ENCODE data around the gene ETV4.
"Not testable (repeated sequence)": the region's sequence is repeated elsewhere in the genome, so short reads cannot be mapped to it uniquely, and the experiment has no call there.

ETV4 gene

DNA sequence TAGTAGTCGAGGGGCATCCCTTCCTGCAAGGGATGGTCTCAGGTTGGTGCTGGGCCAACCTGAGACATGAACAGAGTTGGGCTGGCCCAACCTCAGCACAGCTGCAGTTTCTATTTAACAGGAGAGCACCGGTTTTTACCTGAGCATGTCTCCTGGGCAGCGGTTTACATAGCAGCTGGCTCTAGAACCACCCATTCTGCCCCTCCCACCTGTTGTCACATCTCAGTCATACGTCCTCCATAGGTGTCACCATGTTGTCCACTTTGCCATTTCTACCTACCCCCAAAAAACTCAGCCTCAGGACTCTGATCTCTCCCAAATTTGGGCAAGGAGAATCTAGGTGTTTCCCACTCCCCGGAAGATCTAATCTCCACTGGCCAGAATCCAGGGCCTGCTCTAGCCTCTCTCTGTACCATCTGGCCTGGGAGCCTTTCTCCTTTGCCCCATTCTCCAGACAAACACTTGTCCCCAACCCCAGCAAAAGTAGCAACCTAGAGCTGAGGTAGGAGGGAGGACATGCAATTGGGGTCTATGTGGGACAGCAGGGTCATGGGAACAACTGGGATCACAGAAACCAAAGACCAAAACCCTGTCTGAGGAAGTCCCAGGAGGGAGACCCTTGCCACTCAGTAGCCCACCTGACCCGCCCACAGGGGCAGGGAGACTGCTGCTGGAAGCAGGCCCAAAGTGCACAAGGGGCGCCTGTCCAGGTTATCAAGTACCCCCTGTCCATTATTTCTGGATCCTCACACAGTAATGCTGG, 19.1 kb downstream of the ETV4 start:
- Histone ChIP-seq H3K36me3 (ENCODE audit: insufficient read depth, low read depth, low read length) (peaks cover 71% of the 10 kb centered on the region), H3K27ac (ENCODE audit: low read length) (no peak overlapping the region), H3K4me3 (ENCODE audit: low read length) (no peak overlapping the region), H3K4me1 (ENCODE audit: insufficient read depth, low read length) (peaks cover 45% of the 10 kb centered on the region), H3K9me3 (ENCODE audit: insufficient read depth, low read depth, low read length) (no peaks in the 10 kb centered on the region), H3K9ac (ENCODE audit: low read depth, low read length) (no peak overlapping the region), H3K27me3 (ENCODE audit: insufficient read depth, low read length) (no peaks in the 10 kb centered on the region)

DNA sequence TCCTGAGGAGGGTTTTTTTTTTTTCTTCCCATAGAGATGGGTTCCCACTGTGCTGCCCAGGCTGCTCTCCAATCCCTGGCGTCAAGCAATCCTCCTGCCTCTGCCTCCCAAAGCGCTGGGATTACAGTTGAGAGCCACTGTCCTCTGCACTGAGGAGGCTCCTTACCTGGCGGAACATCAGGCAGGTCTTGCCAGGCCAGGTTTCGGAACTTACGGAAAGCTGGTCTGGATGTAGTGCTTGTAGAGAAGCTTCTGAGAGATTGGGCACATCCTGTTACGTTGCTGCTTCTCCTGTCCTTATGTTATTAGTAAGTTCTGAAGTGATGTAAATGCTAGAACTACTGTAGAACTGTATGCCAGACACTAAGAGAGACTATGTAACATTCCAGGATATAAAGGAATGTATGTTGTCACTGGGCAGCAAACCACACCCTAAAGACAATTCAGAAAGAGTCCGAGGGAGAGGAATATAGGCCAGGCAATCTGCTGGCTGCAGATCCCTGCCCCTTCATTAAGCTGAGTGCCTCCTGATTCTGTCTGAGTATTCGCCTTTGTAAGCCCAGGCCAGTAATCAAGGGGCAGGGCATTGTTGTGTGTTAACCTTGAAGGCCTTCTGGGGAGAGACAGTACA, 21.1 kb downstream of the ETV4 start:
- H3K27ac ChIP-seq (ENCODE audit: low read length) = no peak overlapping the region
- no peaks in the 10 kb centered on the region for H3K27me3 ChIP-seq (ENCODE audit: insufficient read depth, low read length)
- peaks cover 29% of the 10 kb centered on the region for H3K4me1 ChIP-seq (ENCODE audit: insufficient read depth, low read length)
- H3K9me3 ChIP-seq (ENCODE audit: insufficient read depth, low read depth, low read length) = no peaks in the 10 kb centered on the region
- peaks cover 83% of the 10 kb centered on the region for H3K36me3 ChIP-seq (ENCODE audit: insufficient read depth, low read depth, low read length)
- H3K4me3 ChIP-seq (ENCODE audit: low read length) = no peak overlapping the region
- H3K9ac ChIP-seq (ENCODE audit: low read depth, low read length) = no peak overlapping the region

- Histone ChIP-seq H3K27ac (ENCODE audit: low read length) (no peak overlapping the region), H3K9ac (ENCODE audit: low read depth, low read length) (no peak overlapping the region), H3K9me3 (ENCODE audit: insufficient read depth, low read depth, low read length) (no peaks in the 10 kb centered on the region), H3K4me3 (ENCODE audit: low read length) (no peak overlapping the region), H3K36me3 (ENCODE audit: insufficient read depth, low read depth, low read length) (peaks cover 86% of the 10 kb centered on the region), H3K27me3 (ENCODE audit: insufficient read depth, low read length) (no peaks in the 10 kb centered on the region), H3K4me1 (ENCODE audit: insufficient read depth, low read length) (peaks cover 9% of the 10 kb centered on the region)
Observed at GRCh38 chr17:43521389-43521788, 24.8 kb downstream of the ETV4 start.

DNA sequence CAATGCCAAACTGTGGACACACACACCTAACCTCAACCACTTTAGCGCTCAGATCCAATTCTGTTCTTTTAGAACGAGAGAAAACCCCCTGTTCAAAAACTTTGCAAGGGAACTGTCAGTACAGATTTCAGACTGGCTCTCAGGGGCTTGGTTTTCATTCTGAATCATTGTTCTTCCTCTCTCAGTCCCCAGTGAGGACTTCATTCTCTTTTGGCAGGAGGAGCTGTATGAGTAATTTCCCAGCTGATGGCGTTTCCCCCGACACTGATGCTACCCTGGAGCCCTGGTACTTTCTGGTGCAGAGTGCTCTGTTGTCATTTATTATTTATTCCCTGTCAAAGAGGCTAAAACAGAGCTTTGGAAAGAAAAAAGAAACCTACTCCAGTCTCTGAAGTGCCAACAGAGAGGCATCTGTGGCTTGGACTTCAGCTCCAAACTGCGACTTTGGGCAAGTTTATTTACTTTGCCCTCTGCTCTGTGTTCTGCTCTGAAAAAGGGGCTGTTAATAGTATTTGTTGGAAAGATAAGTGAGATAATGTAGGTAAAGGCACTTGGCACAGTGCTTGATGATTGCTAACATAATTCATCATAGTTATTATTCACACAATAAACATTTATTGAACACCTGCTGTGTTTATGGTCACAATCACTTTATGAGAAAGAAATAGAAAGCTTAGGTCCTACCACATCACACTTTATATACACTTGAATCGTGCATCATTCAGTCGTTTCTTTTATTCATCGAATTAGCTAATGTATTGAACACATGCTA, 28.3 kb downstream of the ETV4 start:
- Histone ChIP-seq H3K4me1 (ENCODE audit: insufficient read depth, low read length) (no peaks in the 10 kb centered on the region), H3K36me3 (ENCODE audit: insufficient read depth, low read depth, low read length) (peaks cover 91% of the 10 kb centered on the region), H3K27me3 (ENCODE audit: insufficient read depth, low read length) (no peaks in the 10 kb centered on the region), H3K27ac (ENCODE audit: low read length) (no peak overlapping the region), H3K4me3 (ENCODE audit: low read length) (no peak overlapping the region), H3K9ac (ENCODE audit: low read depth, low read length) (no peak overlapping the region), H3K9me3 (ENCODE audit: insufficient read depth, low read depth, low read length) (no peaks in the 10 kb centered on the region)

DNA sequence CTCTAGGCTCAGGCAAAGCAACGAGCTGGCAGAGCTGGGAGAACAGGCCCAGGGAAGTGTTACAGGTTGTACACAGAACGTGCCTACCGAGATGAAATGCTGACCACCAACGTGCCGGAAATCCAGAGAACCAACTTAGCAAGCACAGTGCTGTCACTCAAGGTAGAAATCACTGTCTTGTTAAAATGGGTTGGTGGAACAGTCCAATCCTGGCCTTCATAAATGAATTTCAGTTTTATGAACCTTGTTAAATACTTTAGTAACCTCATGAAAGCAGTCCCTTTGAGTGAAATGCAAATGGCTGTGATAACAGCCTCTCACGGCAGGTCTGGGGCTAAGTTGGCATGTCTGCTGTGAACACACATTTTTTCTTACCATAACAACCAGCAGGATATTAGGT, 29.0 kb downstream of the ETV4 start:
- H3K9me3 ChIP-seq (ENCODE audit: insufficient read depth, low read depth, low read length) = no peaks in the 10 kb centered on the region
- no peaks in the 10 kb centered on the region for H3K27me3 ChIP-seq (ENCODE audit: insufficient read depth, low read length)
- no peaks in the 10 kb centered on the region for H3K4me1 ChIP-seq (ENCODE audit: insufficient read depth, low read length)
- no peak overlapping the region for H3K9ac ChIP-seq (ENCODE audit: low read depth, low read length)
- H3K27ac ChIP-seq (ENCODE audit: low read length) = no peak overlapping the region
- no peak overlapping the region for H3K4me3 ChIP-seq (ENCODE audit: low read length)
- H3K36me3 ChIP-seq (ENCODE audit: insufficient read depth, low read depth, low read length) = peaks cover 91% of the 10 kb centered on the region

DNA sequence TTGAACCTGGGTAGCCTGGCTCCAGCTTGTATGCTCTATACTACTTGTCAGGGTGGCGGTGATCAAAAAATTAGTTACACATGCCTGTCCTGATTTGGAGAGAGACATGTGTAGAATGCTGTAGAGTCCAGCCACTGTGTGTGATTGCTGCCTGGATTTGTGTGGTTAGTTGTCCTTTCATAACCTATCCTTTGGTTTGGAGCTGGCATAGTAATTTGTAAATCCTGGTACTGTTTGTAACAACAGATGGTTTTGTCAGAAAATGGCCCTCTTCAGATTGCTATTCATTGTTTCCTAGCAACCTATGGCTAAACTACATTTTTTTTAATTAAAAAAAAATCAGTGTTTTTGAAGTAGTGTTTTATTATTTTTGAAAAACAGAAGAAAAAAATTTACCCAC, 30.5 kb downstream of the ETV4 start:
- Histone ChIP-seq H3K4me1 (ENCODE audit: insufficient read depth, low read length) (no peaks in the 10 kb centered on the region), H3K9ac (ENCODE audit: low read depth, low read length) (no peak overlapping the region), H3K27me3 (ENCODE audit: insufficient read depth, low read length) (no peaks in the 10 kb centered on the region), H3K36me3 (ENCODE audit: insufficient read depth, low read depth, low read length) (peaks cover 86% of the 10 kb centered on the region), H3K9me3 (ENCODE audit: insufficient read depth, low read depth, low read length) (no peaks in the 10 kb centered on the region), H3K4me3 (ENCODE audit: low read length) (no peak overlapping the region), H3K27ac (ENCODE audit: low read length) (no peak overlapping the region)

DNA sequence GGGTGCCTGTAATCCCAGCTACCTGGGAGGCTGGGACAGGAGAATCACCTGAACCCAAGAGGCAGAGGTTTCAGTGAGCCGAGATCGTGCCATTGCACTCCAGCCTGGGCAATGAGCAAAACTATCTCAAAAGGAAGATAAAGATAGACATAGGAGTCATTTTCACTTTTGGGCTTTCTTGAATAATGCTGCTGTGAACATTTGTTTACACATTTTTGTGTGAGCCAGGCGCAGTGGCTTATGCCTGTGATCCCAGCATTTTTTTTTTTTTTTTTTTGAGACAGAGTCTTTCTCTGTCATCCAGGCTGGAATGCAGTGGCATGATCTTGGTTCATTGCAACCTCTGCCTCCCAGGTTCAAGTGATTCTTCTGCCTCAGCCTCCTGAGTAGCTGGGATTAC, 34.9 kb downstream of the ETV4 start:
- not testable (repeated sequence) for H3K27ac ChIP-seq (ENCODE audit: low read length); H3K4me1 ChIP-seq (ENCODE audit: insufficient read depth, low read length); H3K4me3 ChIP-seq (ENCODE audit: low read length); H3K9me3 ChIP-seq (ENCODE audit: insufficient read depth, low read depth, low read length); H3K9ac ChIP-seq (ENCODE audit: low read depth, low read length); H3K27me3 ChIP-seq (ENCODE audit: insufficient read depth, low read length)
- peaks cover 90% of the 10 kb centered on the region for H3K36me3 ChIP-seq (ENCODE audit: insufficient read depth, low read depth, low read length)

GRCh38 chr17:43509440-43509839, 36.7 kb downstream of the ETV4 start:
- H3K27ac ChIP-seq (ENCODE audit: low read length); H3K9me3 ChIP-seq (ENCODE audit: insufficient read depth, low read depth, low read length); H3K9ac ChIP-seq (ENCODE audit: low read depth, low read length); H3K4me1 ChIP-seq (ENCODE audit: insufficient read depth, low read length); H3K27me3 ChIP-seq (ENCODE audit: insufficient read depth, low read length); H3K4me3 ChIP-seq (ENCODE audit: low read length): not testable (repeated sequence)
- peaks cover 93% of the 10 kb centered on the region for H3K36me3 ChIP-seq (ENCODE audit: insufficient read depth, low read depth, low read length)

DNA sequence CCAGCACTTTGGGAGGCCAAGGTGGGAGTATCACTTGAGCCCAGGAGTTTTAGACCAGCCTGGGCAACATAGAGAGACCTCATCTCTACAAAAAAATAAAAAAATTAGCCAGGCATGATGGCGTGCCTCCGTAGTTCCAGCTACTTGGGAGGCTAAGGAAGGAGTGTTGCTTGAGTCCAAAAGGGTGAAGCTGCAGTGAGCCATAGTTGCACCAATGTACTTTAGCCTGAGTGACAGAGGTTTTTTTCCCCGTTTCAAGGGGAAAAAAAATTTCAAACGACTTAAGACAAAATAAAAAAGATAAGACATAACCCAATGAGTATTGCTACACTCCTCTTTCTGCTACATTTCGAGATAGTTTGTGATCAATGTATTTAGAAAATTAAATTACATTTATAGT, 55.5 kb downstream of the ETV4 start:
- Histone ChIP-seq H3K9ac (ENCODE audit: low read depth, low read length) (no peak overlapping the region), H3K27ac (ENCODE audit: low read length) (no peak overlapping the region), H3K4me3 (ENCODE audit: low read length) (no peak overlapping the region), H3K27me3 (ENCODE audit: insufficient read depth, low read length) (no peaks in the 10 kb centered on the region), H3K4me1 (ENCODE audit: insufficient read depth, low read length) (no peaks in the 10 kb centered on the region), H3K9me3 (ENCODE audit: insufficient read depth, low read depth, low read length) (no peaks in the 10 kb centered on the region), H3K36me3 (ENCODE audit: insufficient read depth, low read depth, low read length) (peaks cover 55% of the 10 kb centered on the region)

- Histone ChIP-seq H3K27me3 (ENCODE audit: insufficient read depth, low read length) (no peaks in the 10 kb centered on the region), H3K9ac (ENCODE audit: low read depth, low read length) (peak within 1 kb of the TSS; percentile 95), H3K4me1 (ENCODE audit: insufficient read depth, low read length) (no peaks in the 10 kb centered on the region), H3K4me3 (ENCODE audit: low read length) (peak within 1 kb of the TSS; percentile 94), H3K36me3 (ENCODE audit: insufficient read depth, low read depth, low read length) (no peaks in the 10 kb centered on the region), H3K27ac (ENCODE audit: low read length) (peak within 1 kb of the TSS; percentile 74), H3K9me3 (ENCODE audit: insufficient read depth, low read depth, low read length) (no peaks in the 10 kb centered on the region)
Observed at GRCh38 chr17:43483674-43484551, 62.2 kb downstream of the ETV4 start, which contains the start of gene DHX8. TSS of gene DHX8 (plus strand) at chr17:43483975. CDS start at chr17:43484038, 63 bp downstream.

Data from iPS-20b (cell line).